NCI-H524 (cell line): ENCODE measurements around the gene CHRNA7.
A peak's percentile ranks its signal among the peaks of the same experiment; 100 is the strongest.

ENCODE experiments used
- DNase-seq, 2 experiments: peaks; one replicate each; lab custom pipeline; 2025; lab: John Stamatoyannopoulos, UW

Gene CHRNA7

DNA sequence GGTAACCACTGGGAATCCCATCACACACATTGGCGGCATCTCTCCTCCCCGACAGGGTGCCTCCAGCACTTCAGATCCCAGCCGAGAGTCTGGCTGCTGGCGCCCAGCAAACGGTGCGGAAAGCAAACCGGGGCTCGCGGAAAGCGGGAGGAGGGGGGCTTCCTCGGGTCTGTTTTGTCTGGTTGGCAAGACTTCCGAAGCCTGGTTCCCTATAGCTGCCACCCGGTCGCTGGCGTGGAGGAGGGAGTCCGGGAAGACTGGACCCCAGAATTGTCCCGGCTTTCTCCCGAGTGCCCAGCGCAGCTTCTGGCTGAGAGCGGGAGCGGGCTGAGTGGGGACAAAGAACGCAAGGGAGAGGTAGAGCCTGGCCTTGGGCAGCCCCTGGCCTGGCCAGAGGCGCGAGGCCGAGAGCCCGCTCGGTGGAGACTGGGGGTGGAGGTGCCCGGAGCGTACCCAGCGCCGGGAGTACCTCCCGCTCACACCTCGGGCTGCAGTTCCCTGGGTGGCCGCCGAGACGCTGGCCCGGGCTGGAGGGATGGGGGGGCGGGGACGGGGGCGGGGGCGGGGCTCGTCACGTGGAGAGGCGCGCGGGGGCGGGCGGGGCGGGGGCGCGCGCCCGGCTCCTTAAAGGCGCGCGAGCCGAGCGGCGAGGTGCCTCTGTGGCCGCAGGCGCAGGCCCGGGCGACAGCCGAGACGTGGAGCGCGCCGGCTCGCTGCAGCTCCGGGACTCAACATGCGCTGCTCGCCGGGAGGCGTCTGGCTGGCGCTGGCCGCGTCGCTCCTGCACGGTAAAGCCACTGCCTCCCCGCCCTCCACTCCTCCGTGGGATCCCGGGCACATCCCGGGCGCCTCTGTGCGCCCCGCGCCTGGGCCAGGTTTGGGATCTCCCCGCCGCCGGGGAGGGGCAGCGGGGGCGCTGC lies at the start of gene CHRNA7:
Gene CHRNA7, plus strand, starts transcription at position 654 of the 920 bp plus-strand sequence. Its CDS starts 80 bp downstream, at position 734.
- DNase-seq: peak; percentile 59 to 86

DNA sequence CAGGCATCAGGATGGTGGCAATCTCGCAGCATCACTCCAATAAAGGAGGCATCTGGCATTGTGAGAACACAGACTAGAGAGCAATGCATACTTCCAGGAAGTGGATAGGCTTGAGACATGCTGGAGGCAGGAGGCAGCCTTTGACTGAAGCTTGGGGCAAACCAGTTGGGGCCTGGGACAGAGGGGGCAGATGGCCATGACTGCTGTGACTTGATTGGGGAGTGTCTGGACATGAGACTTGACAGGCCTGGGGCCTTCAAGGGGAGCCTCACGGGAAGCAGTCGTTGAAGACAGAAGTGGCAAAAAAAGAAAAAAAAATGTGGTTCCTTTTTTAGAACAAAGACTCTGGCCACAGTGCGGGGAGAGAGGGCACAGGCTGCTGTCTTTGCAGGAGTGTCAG lies 44.7 kb upstream of the CHRNA7 start:
- peak in 1 of 2 experiments; percentile 15 for DNase-seq

DNA sequence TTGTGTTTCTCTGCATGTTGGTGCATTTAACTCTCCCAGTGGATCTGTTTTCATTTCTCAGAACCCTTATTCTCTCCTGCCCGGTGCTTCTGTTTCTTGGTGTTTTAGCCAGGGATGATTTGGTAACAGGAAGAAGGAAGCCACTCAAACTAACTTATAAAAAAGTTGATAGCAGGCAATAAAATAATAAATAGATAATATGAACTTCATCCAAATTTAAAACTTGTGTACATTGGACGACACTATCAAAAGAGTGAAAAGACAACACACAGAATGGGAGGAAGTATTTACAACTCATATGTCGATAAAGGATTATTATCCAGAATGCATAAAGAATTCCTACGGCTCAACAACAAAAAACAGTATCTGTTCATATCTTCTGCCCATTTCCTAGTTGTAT lies 37.3 kb upstream of the CHRNA7 start:
- no peak for DNase-seq

DNA sequence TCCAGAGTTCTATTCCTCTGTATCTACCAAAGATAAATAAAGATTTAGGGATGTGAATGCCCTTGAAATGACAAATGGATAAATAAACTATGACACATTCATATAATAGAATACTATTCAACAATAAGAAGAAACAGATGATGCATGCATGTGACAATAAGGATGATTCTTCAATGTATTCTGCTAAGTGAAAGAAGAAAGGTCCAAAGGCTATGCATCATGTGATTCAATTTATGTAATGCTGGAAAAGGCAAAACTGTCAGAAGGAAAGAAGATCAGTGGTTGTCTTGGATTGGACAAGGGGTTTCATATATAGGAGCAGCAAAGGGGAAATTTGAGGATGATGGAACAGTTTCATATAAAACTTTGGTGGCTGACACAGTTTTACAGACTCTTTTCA lies 32.6 kb upstream of the CHRNA7 start:
- no peak for DNase-seq

DNA sequence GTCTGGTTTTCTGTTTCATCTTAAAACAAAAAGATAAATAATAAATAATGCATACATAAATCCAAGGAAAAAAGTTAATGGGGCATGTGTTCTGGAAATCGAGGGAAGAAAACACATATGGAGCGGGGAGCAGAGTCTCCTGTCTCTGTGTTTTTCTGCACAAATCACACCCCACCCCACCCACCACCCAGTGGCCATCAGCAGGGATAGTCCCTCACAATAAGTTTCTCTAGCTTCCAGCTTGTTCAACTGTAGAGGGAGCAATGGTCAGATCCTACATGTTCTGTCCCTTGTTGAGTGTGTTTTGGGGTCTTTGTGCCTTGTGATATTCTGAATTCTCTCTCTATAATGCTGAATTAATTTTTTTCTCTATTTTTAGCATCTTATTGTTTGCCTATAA lies 26.8 kb upstream of the CHRNA7 start:
- DNase-seq: no peak

DNA sequence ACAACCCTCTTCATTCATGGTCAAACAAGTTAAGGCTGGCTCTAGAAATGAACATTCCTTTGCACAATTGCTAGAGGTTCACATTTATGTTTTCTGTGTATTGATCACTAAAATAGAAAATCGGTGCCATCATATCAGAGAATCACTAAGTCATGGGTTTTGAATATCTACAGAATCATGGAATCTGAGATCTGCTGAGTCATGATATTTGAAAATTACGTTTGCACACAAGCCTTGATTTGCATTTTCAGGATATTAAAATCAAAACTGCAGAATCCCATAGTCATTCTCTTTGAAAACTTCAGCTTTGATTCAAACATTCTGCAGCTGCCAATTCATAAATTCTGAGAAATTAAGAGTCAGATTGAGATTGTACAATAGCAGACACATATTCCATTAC lies 26.1 kb upstream of the CHRNA7 start:
- DNase-seq: no peak

DNA sequence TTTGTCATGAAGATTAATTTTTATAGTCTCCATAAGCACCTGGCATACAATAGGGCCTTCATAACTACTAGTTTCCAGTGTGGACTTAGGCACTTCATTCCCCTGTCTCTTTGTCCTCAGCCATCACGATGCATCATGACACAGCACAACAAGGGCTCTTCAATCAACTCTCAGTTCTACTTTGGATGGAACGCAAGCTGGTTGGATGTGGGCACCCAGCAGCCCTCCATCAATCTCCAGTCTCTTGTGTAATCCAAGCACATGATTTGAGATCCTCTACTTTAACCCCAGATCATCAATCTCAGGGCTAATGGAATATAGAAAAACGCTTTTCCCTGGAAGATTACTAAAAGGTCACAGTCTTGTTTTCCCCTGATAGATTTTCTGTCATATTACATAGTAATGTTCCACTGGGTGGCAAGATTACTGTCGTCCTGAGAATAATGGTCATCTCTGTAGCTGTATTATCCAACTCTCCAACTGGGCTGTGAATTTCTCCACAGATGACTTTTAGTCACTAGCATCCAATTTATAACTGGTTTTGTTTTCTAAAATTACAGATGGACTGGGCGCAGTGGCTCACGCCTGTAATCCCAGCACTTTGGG lies 22.9 kb upstream of the CHRNA7 start:
- no peak for DNase-seq

DNA sequence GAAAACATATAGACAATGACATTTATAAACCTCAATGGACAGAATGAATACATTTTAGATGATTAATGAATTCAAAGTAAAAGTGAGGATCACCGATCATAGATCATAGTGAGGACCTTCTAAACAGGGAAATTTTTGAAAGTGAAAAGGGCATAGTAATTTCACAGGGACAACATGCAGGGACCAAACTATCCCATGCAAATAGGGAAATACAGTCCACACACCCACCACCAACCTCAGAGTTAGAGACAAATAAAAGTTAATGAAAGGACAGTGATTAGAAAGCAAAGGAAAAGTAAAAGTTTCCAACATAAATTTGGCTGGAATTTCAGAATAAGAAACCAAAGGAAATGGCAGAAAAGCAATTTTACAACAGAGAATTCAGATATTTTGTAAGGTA lies 15.4 kb upstream of the CHRNA7 start:
- DNase-seq: no peak

DNA sequence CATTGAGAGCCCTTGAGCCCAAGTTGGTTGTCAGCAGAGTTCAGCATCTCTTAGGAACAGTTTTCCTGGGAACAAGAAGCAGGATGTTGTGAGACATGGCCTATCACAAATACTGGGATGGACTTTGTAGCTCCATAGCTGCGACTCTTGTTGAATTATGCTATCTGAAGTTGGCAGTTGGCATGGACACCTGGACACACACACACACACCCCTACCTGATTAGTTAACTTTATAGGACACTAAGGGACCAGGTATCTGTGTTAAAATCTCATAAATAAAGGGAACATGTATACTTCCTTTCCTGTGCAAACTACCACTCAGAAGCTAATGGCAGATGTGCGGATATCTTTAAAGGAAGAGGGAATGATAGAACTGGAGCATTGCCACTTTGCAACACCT lies 10.2 kb upstream of the CHRNA7 start:
- DNase-seq: no peak

DNA sequence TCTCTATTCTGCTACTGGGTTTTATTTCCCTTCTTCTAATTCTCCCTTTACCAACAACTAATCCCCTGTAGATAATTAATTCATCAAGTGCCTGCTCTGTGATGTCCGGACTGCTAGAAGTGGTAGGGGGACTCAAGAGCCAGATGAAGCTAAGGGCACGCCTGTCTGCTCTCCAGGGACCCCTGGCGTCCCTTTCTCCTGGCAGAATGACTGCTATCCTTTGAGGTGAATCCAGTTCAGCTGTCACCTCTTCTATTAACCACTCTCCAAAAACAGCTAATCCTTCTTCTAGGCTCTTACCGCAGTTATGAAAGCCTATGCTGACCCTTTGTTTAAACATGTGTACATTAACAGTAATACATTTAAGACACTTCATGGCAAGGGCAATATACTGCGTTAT lies 1.4 kb upstream of the CHRNA7 start:
- peak; percentile 99 for DNase-seq

DNA sequence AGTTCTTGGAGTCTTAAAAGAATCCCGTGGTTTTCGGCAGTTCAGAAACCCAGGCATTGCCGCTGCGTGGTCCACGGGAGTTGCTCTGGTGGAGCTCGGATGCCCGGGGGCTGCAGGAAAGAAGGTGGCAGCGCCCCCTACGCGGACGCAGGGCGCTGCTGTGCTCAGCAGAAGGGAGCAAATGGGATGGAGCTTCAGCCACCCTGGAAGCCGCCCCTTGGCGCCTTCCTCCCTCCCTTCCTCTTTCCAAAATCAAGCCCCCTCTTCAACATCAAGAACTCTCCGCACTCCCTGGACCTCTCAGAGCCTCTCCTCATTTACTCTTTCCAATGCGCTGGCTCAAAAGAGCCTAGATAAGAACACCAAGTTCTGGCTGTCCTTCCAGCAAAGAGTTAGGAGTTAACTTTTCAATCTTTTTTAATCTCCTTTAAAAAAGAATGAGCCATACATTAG lies 880 bp upstream of the CHRNA7 start:
- peak; percentile 86 to 92 for DNase-seq

DNA sequence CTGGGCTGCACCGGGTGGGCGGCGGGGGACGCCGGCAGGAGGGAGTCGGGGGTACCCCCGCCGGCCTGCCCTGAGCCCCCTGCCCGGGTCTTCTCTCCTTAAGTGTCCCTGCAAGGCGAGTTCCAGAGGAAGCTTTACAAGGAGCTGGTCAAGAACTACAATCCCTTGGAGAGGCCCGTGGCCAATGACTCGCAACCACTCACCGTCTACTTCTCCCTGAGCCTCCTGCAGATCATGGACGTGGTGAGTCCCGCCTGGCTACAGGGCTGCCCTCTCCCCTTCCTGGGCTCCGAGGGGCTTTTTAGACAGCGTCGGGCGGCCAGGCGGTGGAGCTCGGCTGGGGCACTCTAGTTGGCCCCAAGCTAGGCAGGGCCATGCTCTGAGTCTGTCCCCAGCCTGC lies 480 bp downstream of the CHRNA7 start:
- DNase-seq: peak; percentile 36 to 49

DNA sequence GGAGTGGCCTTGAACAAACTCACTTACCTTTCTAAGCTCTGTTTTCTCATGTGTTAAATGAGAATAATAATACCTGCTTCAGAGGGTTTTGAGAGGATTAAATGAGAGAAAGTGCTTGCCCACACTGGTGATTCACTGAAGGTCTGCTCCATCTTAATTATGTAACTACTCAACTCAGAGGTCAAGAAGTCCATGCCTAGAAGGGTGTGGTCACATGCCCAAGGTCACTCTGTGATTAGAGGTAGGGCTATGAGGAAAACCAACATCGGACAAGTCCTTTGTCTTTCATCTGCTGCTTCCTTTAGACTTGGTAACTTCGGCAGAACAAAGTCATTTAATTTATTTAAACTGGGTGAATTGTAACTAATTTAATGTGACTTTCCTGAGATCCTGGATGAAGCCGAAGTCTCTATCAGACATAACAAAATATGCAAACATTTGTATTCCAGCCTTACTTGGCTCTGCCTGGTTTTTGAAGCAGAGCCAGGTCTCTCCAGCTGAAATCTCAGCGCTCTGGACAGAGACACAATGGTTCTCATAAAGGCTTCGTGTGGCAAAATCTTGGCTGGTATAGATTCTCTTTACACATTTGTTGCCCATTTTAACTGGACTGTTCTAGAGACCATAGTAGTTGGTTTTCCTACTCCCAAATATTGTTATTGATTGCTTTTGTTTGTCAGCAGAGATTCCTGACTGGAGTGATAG lies 3.0 kb downstream of the CHRNA7 start:
- no peak for DNase-seq

DNA sequence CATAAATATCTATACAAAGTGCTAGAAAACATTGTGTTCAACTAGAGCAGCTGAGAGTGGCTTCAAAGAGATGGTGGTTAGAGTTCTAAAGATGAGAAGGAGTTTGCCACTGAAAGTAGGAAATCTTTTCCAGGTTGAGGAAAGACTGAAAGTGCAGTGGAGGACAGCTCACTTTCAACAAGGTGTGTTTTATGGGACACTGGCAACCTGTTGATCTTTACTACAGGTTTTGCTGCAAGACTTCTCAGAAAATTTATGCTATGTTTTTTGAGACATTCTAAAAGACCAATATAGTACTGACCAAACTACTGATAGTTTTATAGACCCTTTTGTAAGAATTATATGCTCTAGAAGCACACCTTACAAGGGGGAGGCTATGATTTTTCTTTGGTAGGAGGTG lies 3.8 kb downstream of the CHRNA7 start:
- DNase-seq: no peak

DNA sequence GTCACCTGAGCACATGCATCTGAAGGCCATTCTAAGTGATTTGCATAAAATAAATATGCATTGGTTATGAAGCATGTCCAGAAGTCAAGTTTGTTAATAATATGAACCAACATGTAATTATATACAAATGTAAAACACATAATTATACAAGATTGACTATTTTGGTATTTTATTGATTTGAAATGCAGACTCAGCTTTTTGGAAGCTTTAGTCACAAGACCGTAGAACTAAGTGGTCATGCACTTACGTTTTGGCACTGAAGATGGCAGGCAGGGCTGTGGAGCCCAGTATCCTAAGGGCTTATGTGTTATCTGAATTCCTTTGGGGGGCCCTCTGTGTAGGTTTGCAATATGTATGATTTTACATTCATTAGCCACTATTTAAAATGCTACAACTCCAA lies 5.0 kb downstream of the CHRNA7 start:
- DNase-seq: no peak

DNA sequence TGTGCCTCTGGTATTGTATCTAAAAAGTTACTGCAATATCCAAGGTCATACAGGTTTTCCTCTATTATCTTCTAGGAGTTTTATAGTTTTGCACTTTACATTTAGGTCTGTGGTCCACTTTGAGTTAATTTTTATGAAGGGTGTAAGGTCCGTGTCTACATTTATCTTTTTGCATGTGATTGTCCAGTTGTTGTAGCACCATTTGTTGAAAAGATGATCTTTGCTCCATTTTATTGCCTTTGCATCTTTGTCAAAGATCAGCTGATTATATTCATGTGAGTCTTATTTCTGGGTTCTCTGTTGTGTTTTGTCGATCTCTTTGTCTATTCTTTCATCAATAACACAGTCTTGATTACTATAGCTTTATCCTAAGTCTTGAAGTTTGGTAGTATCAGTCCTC lies 6.7 kb downstream of the CHRNA7 start:
- DNase-seq: no peak

DNA sequence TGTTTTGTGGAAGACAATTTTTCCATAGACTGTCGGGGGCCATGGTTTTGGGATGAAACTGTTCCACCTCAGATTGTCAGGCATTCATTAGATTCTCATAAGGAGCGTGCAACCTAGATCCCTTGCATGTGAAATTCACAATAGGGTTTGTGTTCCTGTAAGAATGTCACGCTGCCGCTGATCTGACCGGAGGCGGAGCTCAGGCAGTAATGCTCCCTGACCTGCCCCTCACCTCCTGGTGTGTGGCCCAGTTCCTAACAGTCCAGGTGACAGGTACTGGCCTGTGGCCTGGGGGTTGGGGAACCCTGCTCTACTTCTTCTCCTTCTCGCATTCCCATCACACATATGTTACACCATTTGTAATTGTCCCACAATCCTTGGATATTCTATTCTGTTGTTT lies 11.0 kb downstream of the CHRNA7 start:
- no peak for DNase-seq

DNA sequence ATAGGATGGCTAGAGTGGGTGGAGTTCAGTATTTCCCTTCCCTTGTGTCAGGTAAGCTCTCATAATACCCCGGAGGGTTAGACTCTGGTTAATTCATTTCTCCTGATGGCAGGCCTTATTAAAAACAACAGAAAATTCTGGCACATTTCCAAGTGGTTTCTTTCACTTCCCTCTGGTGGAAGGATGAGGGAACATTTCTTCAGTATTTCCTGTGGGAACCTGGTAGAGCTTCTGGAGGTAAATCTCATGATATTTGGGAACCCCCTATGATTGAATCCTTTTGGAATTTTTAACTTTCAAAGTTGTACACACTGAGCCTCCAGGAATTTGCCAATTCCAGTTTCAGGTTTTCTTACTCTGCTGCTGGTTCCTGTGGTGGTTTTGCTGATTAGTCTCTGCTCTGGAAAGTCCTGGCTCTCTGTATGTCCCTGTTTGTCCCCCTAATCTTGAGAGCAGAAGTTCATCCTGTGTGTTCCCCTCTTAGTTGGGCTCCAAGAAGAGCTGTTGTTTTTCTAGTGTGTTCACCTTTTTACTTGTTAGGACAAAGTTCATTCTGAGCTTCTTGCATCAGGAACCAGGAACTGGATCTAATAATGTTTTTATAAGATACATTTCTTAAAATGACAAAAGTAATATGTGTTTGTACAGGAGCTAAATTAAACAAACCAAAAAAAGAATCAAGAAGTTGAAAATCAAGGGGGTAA lies 12.1 kb downstream of the CHRNA7 start:
- DNase-seq: peak in 1 of 2 experiments; percentile 74

DNA sequence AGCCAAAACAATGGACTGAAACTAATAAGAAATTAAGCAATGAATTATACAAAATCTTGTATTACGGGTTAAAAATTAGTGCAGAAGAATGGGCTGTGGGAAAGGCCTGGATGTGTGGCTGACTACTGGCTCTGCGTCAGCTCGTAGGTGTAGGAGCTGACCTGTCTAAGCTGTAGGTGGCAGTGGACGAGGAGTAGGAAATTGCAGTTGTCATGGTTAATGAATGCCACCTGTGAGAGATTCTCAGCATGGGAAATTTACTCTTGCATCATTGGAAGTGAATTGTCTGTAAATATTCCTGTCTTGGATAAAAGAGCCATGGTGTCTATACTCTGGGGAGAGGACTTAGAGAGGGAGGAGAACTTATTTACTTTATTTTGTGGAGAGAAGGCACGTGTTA lies 23.4 kb downstream of the CHRNA7 start:
- no peak for DNase-seq

DNA sequence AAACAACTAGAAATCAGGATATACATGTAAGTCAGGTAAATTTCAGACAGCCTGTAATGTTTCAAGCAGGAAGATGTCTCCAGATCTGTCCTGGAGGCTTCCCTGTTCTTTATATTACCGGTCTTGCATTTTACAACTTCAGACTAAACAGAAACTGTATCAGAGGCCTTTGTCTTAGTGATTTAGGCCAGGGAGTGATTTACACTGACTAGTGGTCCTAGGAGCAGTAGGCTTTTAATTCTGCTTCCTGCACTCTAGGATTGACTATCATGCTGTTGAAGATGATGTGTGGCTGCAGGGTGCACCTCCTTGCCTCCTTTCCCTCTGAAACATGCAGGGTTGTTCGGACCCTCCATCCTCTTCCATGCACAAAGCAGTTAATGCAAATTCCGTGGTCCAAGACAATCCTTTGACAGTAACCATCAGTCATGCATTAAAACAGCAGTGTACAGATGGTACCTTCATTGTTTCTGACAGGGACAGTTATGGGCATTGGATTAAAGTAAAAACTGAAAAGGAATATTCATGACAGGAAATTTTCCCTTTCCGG lies 27.6 kb downstream of the CHRNA7 start:
- no peak for DNase-seq

DNA sequence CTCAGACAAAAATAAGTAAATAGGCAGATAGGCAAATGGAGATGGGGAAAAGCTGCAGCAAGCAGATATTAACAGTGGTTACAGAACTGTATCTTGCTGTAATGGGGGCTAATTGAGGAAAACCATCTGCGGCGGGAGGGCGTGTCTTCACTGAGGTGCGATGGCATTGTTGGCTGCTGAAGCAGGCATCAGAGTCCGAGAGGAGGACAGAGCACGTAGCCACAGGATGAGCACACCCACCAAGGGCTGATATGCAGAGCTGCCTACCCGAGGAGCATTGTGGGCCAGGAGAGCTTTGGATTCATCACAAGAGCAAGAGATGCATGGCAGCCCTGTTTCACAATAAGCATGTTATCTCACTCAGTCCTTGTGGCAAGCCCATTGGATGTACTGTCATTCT lies 30.4 kb downstream of the CHRNA7 start:
- DNase-seq: no peak

DNA sequence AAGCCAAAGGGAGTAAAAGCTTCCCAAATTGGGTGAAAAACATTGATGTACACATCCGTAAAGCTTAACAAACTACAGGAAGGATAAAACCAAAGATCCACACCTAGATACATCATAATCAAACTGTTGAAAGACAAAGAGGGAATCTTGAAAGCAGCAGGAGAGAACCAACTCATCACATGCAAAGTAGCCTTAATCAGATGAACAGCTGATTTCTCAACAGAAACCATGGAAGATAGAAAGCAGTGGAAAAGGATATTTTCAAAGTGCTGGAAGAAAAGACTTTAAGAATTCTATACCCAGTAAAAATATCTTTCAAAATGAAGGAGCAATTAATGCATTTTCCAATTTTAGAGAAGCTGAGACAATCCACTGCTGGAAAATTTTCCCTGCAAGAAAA lies 36.8 kb downstream of the CHRNA7 start:
- no peak for DNase-seq
